Thoracic aorta (tissue), 2 donors: ENCODE data around the gene CCDC149. TPM values are rescaled to one million over a fixed set of nuclear protein-coding genes. Genes with fewer than 3 reads are reported as not detected.
"Not testable (repeated sequence)": the region's sequence is repeated elsewhere in the genome, so short reads cannot be mapped to it uniquely, and the experiment has no call there.

Experiments
- ATAC-seq: fragments of 150-250 bp; one replicate; pipeline ENCODE4 v1.8.0; 2017; ENCODE audit warnings: low read depth; ENCODE audit not compliant: insufficient number of reproducible peaks, low FRiP score
- DNase-seq: peaks from one replicate; pipeline ENCODE4 v3.0.0-alpha.2; 2020; ENCODE audit warnings: low spot score
- H3K27ac ChIP-seq, 2 donors: fragments of 200-600 bp; sonication (generic); 1 replicate in 1 of 2; 2 replicates in 1 of 2; pipeline ENCODE4 v1.5.1; 2016; ENCODE audit warnings: mild to moderate bottlenecking in 2 of 2, moderate library complexity in 2 of 2
- H3K27me3 ChIP-seq: fragments of 200-600 bp; sonication (generic); replicated peaks from 2 replicates; pipeline ENCODE4 v1.6.0; 2016; ENCODE audit warnings: mild to moderate bottlenecking; ENCODE audit not compliant: insufficient read depth
- H3K36me3 ChIP-seq: fragments of 200-600 bp; sonication (generic); one replicate; pipeline ENCODE4 v1.5.1; 2016
- H3K4me1 ChIP-seq, 2 donors: fragments of 200-600 bp; sonication (generic); 1 replicate in 1 of 2; 2 replicates in 1 of 2; pipeline versions ENCODE4 v1.5.1 to v1.6.0; 2016; ENCODE audit warnings: low read depth in 2 of 2, mild to moderate bottlenecking in 1 of 2; ENCODE audit not compliant: control insufficient read depth in 1 of 2
- H3K4me3 ChIP-seq: fragments of 200-600 bp; sonication (generic); 2 replicates; pipeline ENCODE4 v1.5.1; 2016; ENCODE audit warnings: mild to moderate bottlenecking
- H3K9me3 ChIP-seq: fragments of 200-600 bp; sonication (generic); 2 replicates; pipeline ENCODE4 v1.5.1; 2016
- CTCF ChIP-seq: fragments of 200-600 bp; sonication (generic); IDR thresholded peaks from one replicate; pipeline ENCODE4 v1.5.1; 2019; ENCODE audit warnings: antibody characterized with exemption
- total RNA-seq, 2 donors: library from RNA; depleted of rRNA; stranded (reverse); fragments of >200 nt; gene quantifications; one replicate each; pipeline versions ENCODE4 v1.1.0 to v1.2.3, GENCODE V29; 2016

CCDC149 gene
- total RNA-seq, 2 donors from 2014 or later, result 11.8 to 30.1 TPM

- no peak overlapping the region for H3K27ac ChIP-seq
These were observed 2.3 kb downstream of the CCDC149 start for GRCh38 chr4:24910499-24910898.

GRCh38 chr4:24909606-24910005, 3.2 kb downstream of the CCDC149 start:
- H3K36me3 ChIP-seq, DNase-seq, H3K27ac ChIP-seq, ATAC-seq, H3K9me3 ChIP-seq, H3K27me3 ChIP-seq, H3K4me3 ChIP-seq: not testable (repeated sequence)
- H3K4me1 ChIP-seq, result peaks cover 0 to 21% of the 10 kb centered on the region in 2 donors

More at GRCh38 chr4:24910499-24910898, 2.3 kb downstream of the CCDC149 start:
- no peak for TF ChIP-seq CTCF
- H3K36me3 ChIP-seq, result peaks cover 8% of the 10 kb centered on the region
- no peaks in the 10 kb centered on the region for H3K9me3 ChIP-seq
- no peak overlapping the region for H3K4me3 ChIP-seq
- H3K27me3 ChIP-seq, result no peaks in the 10 kb centered on the region
- H3K4me1 ChIP-seq, result peaks cover 0 to 21% of the 10 kb centered on the region in 2 donors
- no peak for DNase-seq
- no peak for ATAC-seq

DNA sequence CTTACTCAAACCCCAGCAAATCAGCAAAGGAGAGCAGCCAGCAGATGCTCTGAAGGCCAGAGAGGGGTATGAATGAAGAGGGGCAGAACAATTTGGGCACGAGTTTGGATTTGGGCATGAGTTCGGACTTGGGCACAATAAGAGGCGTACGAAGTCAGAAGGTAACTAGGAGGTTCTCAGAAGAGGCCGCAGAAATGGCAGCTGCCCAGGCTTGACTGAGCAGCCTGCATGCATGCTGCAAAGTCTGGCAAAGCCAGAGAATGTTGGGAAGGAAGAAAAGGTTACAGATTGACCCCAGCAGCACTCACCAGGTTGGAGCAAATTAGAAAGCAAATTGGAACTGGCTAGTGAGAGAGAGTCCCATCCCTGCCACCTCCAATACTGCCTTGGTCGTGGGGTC, 15.2 kb downstream of the CCDC149 start:
- Histone ChIP-seq H3K4me1 (peaks cover 16 to 29% of the 10 kb centered on the region in 2 donors), H3K27me3 (no peaks in the 10 kb centered on the region), H3K27ac (peak overlapping the region; percentile 50 to 75), H3K36me3 (no peaks in the 10 kb centered on the region), H3K4me3 (no peak overlapping the region), H3K9me3 (no peaks in the 10 kb centered on the region)
- ATAC-seq, result no peak
- TF ChIP-seq CTCF, result no peak
- no peak for DNase-seq

- DNase-seq (no peak), ATAC-seq (no peak)
- Histone ChIP-seq H3K27me3 (no peaks in the 10 kb centered on the region), H3K9me3 (no peaks in the 10 kb centered on the region), H3K4me3 (no peak overlapping the region), H3K27ac (peak overlapping the region; percentile 50 to 75), H3K4me1 (peaks cover 16 to 29% of the 10 kb centered on the region in 2 donors), H3K36me3 (no peaks in the 10 kb centered on the region)
- no peak for TF ChIP-seq CTCF
These were observed 15.9 kb downstream of the CCDC149 start for GRCh38 chr4:24896977-24897376.

DNA sequence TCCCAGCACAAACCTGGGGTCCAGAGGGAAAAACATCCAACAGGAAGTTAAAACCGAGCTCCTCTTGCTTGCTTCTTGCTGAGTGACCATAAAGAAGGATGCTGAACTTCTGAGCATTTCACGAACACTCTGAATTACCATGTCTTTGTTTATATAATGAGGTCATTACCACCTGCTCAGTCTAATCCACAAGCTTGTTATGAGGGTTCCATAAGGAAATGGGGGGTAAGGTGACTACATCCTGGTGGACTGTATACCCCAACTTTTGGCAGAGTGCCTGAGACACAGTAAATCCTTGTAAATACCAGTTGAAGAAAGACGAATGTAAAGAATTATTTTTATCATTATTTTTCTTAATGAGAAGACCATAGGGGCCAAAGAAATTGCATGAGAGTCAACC, 16.8 kb downstream of the CCDC149 start:
- Histone ChIP-seq H3K27me3 (no peaks in the 10 kb centered on the region), H3K9me3 (no peaks in the 10 kb centered on the region), H3K27ac (peak overlapping the region; percentile 50 to 75), H3K36me3 (no peaks in the 10 kb centered on the region), H3K4me3 (no peak overlapping the region), H3K4me1 (peaks cover 16 to 29% of the 10 kb centered on the region in 2 donors)
- no peak for DNase-seq
- no peak for TF ChIP-seq CTCF
- no peak for ATAC-seq

DNA sequence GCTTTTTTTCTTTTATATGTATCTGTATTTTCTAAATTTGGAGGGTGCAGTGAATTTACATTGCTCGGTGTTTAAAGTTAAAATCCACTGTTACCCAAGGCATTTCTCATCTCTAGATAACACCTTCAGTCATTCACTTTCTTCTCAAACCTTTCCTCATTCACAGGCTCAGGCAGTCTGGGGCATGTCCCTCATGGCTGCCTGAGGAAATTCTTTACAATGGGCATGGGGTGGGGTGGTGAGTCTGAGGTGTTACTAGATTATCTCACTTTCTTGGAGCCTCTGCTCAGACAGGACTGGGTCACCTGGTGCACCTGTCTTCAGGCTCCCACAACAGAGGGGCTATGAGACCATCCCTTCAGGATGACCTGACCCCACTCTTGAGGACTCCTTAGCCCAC, 17.4 kb downstream of the CCDC149 start:
- no peak for TF ChIP-seq CTCF
- no peaks in the 10 kb centered on the region for H3K36me3 ChIP-seq
- H3K9me3 ChIP-seq, result no peaks in the 10 kb centered on the region
- ATAC-seq (no peak), DNase-seq (no peak)
- no peak overlapping the region for H3K4me3 ChIP-seq
- peak overlapping the region; percentile 50 to 75 for H3K27ac ChIP-seq
- H3K4me1 ChIP-seq, result peaks cover 16 to 29% of the 10 kb centered on the region in 2 donors
- H3K27me3 ChIP-seq, result no peaks in the 10 kb centered on the region
